ENCODE measurements around the gene CPEB4. TPM values are rescaled to one million over a fixed set of nuclear protein-coding genes. Genes with fewer than 3 reads are reported as not detected.
A peak's percentile ranks its signal among the peaks of the same experiment; 100 is the strongest.

Gene CPEB4
- total and polyA plus RNA-seq, 9 of the 15 experiments (the other 6 are each of a cell fraction or from before 2014, with no cell fraction given) = 7.4 to 21.3 (median 12.4) TPM

GRCh38 chr5:173878224-173878967 lies 9.8 kb upstream of the CPEB4 start (continued):
- no peak for TF ChIP-seq IRF9 (tag; IDR thresholded peaks at IDR 0.05)
- TF ChIP-seq POLR3G (IDR thresholded peaks at IDR 0.05; ENCODE audit: extremely low read depth, insufficient read length, insufficient replicate concordance) = no peak
- no peak for TF ChIP-seq CREBBP (IDR thresholded peaks at IDR 0.05; ENCODE audit: low read depth, low read length)
- TF ChIP-seq PATZ1 (CRISPR knock-in tag; IDR thresholded peaks at IDR 0.05; ENCODE audit: borderline replicate concordance) = no peak
- no peak for TF ChIP-seq ZNF780A (CRISPR knock-in tag; IDR thresholded peaks at IDR 0.05)
- TF ChIP-seq DMBX1 (CRISPR knock-in tag; IDR thresholded peaks at IDR 0.05; ENCODE audit: borderline replicate concordance) = no peak
- no peak for TF ChIP-seq ZNF143 (CRISPR knock-in tag; IDR thresholded peaks at IDR 0.05)
- TF ChIP-seq GTF2E2 (tag; IDR thresholded peaks at IDR 0.05) = no peak
- peak; percentile 62; the same call in 1 of the 2 replicates for TF ChIP-seq NCOR1 (IDR thresholded peaks at IDR 0.05)
- no peak for TF ChIP-seq NR2C2 (CRISPR knock-in tag; IDR thresholded peaks at IDR 0.05)
- TF ChIP-seq NR2C2 (tag; IDR thresholded peaks at IDR 0.05) = peak; percentile 30; the same call in 1 of the 2 replicates
- TF ChIP-seq, protein P1, sequence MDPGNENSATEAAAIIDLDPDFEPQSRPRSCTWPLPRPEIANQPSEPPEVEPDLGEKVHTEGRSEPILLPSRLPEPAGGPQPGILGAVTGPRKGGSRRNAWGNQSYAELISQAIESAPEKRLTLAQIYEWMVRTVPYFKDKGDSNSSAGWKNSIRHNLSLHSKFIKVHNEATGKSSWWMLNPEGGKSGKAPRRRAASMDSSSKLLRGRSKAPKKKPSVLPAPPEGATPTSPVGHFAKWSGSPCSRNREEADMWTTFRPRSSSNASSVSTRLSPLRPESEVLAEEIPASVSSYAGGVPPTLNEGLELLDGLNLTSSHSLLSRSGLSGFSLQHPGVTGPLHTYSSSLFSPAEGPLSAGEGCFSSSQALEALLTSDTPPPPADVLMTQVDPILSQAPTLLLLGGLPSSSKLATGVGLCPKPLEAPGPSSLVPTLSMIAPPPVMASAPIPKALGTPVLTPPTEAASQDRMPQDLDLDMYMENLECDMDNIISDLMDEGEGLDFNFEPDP (CRISPR knock-in tag; IDR thresholded peaks at IDR 0.05) = no peak
- no peak for TF ChIP-seq SETDB1 (IDR thresholded peaks at IDR 0.05; ENCODE audit: low read length)
- no peak for TF ChIP-seq MAFF (IDR thresholded peaks at IDR 0.05; ENCODE audit: low read length)
- no peak for TF ChIP-seq ZNF197 (CRISPR knock-in tag; IDR thresholded peaks at IDR 0.05; ENCODE audit: low read depth)
- no peak for TF ChIP-seq SFPQ (IDR thresholded peaks at IDR 0.05; ENCODE audit: low read depth, low read length)
- no peak for TF ChIP-seq FOXP1 (CRISPR knock-in tag; IDR thresholded peaks at IDR 0.05)
- TF ChIP-seq, protein P2, sequence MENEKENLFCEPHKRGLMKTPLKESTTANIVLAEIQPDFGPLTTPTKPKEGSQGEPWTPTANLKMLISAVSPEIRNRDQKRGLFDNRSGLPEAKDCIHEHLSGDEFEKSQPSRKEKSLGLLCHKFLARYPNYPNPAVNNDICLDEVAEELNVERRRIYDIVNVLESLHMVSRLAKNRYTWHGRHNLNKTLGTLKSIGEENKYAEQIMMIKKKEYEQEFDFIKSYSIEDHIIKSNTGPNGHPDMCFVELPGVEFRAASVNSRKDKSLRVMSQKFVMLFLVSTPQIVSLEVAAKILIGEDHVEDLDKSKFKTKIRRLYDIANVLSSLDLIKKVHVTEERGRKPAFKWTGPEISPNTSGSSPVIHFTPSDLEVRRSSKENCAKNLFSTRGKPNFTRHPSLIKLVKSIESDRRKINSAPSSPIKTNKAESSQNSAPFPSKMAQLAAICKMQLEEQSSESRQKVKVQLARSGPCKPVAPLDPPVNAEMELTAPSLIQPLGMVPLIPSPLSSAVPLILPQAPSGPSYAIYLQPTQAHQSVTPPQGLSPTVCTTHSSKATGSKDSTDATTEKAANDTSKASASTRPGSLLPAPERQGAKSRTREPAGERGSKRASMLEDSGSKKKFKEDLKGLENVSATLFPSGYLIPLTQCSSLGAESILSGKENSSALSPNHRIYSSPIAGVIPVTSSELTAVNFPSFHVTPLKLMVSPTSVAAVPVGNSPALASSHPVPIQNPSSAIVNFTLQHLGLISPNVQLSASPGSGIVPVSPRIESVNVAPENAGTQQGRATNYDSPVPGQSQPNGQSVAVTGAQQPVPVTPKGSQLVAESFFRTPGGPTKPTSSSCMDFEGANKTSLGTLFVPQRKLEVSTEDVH (IDR thresholded peaks at IDR 0.05; ENCODE audit: low read depth, partially characterized antibody) = no peak
